Hepatocyte (in vitro differentiated cells): Measurements from ENCODE around the gene STRN4. TPM values are rescaled to one million over a fixed set of nuclear protein-coding genes. Genes with fewer than 3 reads are reported as not detected.
A peak's percentile ranks its signal among the peaks of the same experiment; 100 is the strongest.
"Not testable (repeated sequence)": the region's sequence is repeated elsewhere in the genome, so short reads cannot be mapped to it uniquely, and the experiment has no call there.

ENCODE experiments used
- DNase-seq: peaks from one replicate; pipeline ENCODE4 v3.0.0-alpha.2; 2016; ENCODE audit warnings: low spot score
- H2AFZ ChIP-seq: fragments of 200-600 bp; sonication (generic); 2 replicates; pipeline ENCODE4 v1.6.0; 2016; ENCODE audit warnings: antibody characterized with exemption, mild to moderate bottlenecking
- H3K27ac ChIP-seq: fragments of 200-600 bp; sonication (generic); 2 replicates; pipeline ENCODE4 v1.5.1; 2016; ENCODE audit warnings: mild to moderate bottlenecking
- H3K27me3 ChIP-seq: fragments of 200-600 bp; sonication (generic); 2 replicates; pipeline ENCODE4 v1.6.1; 2016
- H3K36me3 ChIP-seq: fragments of 200-600 bp; sonication (generic); replicated peaks from 2 replicates; pipeline ENCODE4 v1.5.1; 2016; ENCODE audit warnings: low read depth; ENCODE audit not compliant: insufficient read depth
- H3K4me1 ChIP-seq: fragments of 200-600 bp; sonication (generic); 2 replicates; pipeline ENCODE4 v1.5.1; 2016; ENCODE audit warnings: mild to moderate bottlenecking, moderate library complexity; ENCODE audit not compliant: insufficient read depth
- H3K4me2 ChIP-seq: fragments of 200-600 bp; sonication (generic); 2 replicates; pipeline ENCODE4 v1.6.0; 2016
- H3K4me3 ChIP-seq: fragments of 200-600 bp; sonication (generic); 2 replicates; pipeline ENCODE4 v1.5.1; 2016; ENCODE audit warnings: mild to moderate bottlenecking
- H3K79me2 ChIP-seq: fragments of 200-600 bp; sonication (generic); 2 replicates; pipeline ENCODE4 v1.6.0; 2017; ENCODE audit warnings: mild to moderate bottlenecking
- H3K9me2 ChIP-seq: fragments of 200-600 bp; sonication (generic); replicated peaks from 2 replicates; pipeline ENCODE4 v1.6.0; 2017; ENCODE audit warnings: mild to moderate bottlenecking; ENCODE audit not compliant: insufficient read depth
- H3K9me3 ChIP-seq: fragments of 200-600 bp; sonication (generic); 2 replicates; pipeline ENCODE4 v1.5.1; 2016; ENCODE audit warnings: low read depth, mild to moderate bottlenecking
- H4K20me1 ChIP-seq: fragments of 200-600 bp; sonication (generic); 2 replicates; pipeline ENCODE4 v1.6.0; 2016; ENCODE audit warnings: mild to moderate bottlenecking; ENCODE audit not compliant: insufficient read depth, poor library complexity, severe bottlenecking
- CTCF ChIP-seq: fragments of 200-600 bp; sonication (generic); IDR thresholded peaks from 2 replicates; pipeline ENCODE4 v1.5.1; 2016; ENCODE audit warnings: antibody characterized with exemption, mild to moderate bottlenecking; ENCODE audit not compliant: poor library complexity
- EZH2 ChIP-seq: fragments of 200-600 bp; sonication (generic); IDR thresholded peaks from 2 replicates; pipeline ENCODE4 v1.6.1; 2016; ENCODE audit warnings: antibody characterized with exemption, mild to moderate bottlenecking, borderline replicate concordance
- EZH2phosphoT487 ChIP-seq: fragments of 200-600 bp; sonication (generic); IDR thresholded peaks from one replicate; pipeline ENCODE4 v1.6.1; 2018; ENCODE audit warnings: antibody characterized with exemption, mild to moderate bottlenecking, low read depth, moderate library complexity; ENCODE audit not compliant: unreplicated experiment, severe bottlenecking
- WGBS: methylation state at CpG from one replicate; pipeline ENCODE4 v1.1.6; 2016; ENCODE audit warnings: low lambda C conversion rate; ENCODE audit errors: missing lambda C conversion rate; 5-methylcytosine and 5-hydroxymethylcytosine counted together
- polyA plus RNA-seq: library from polyadenylated mRNA; unstranded; fragments of >200 nt; fragmentation: Nextera tagmentation; extraction: Ambion mirVana; gene quantifications from 2 replicates; pipeline ENCODE4 v1.2.1, GENCODE V29; 2016
- total RNA-seq: library from RNA; depleted of rRNA; stranded (reverse); fragments of >200 nt; gene quantifications from 2 replicates; pipeline ENCODE4 v1.2.3, GENCODE V29; 2014

Gene STRN4
- total and polyA plus RNA-seq, 2 experiments from 2014 or later: 63.7 to 64.1 TPM

DNA sequence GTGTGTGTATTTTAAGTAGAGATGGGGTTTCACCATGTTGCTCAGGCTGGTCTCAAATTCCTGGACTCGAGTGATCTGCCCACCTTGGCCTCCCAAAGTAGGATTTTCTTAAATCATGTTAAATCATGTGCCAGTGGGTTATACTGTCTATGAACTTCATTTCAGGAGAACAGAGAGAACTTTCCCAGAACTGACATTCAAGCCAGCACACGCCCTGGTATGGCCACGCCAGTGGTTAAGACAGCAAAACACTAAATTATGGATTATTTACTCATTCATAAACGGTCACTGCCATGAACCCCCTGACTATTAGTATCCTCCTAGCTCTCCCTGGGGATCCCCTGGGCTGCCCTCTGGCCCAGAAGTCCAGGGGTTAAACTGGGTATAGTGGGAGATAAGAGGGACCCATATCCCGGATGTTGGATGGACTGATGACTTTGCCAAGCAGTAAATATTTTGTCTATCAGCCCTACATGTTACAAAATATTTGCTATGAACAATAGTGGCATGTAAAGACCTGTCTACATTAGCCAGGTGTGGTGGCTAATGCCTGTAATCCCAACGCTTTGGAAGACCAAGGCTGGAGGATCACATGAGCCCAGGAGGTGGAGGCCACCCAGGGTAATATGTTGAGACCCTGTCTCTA, 16.1 kb upstream of the STRN4 start:
- Histone ChIP-seq H3K4me1 (no peaks in the 10 kb centered on the region), H3K4me3 (no peak overlapping the region), H3K9me3 (no peaks in the 10 kb centered on the region), H3K9me2 (no peaks in the 10 kb centered on the region), H3K36me3 (no peaks in the 10 kb centered on the region), H3K27ac (no peak overlapping the region), H4K20me1 (no peaks in the 10 kb centered on the region), H3K27me3 (no peaks in the 10 kb centered on the region), H3K4me2 (no peak overlapping the region), H2AFZ (no peak overlapping the region), H3K79me2 (peaks cover 4% of the 10 kb centered on the region)
- WGBS: 88% methylated on average over 6 of the region's 6 CpGs
- DNase-seq: no peak
- TF ChIP-seq CTCF (no peak), EZH2 (no peak), EZH2phosphoT487 (no peak)

- Histone ChIP-seq H4K20me1 (no peaks in the 10 kb centered on the region), H3K4me2 (no peak overlapping the region), H3K27me3 (no peaks in the 10 kb centered on the region), H3K36me3 (no peaks in the 10 kb centered on the region), H3K27ac (peak overlapping the region; percentile 3), H2AFZ (no peak overlapping the region), H3K9me3 (no peaks in the 10 kb centered on the region), H3K79me2 (peaks cover 4% of the 10 kb centered on the region), H3K4me3 (no peak overlapping the region), H3K9me2 (no peaks in the 10 kb centered on the region), H3K4me1 (no peaks in the 10 kb centered on the region)
- no peak for DNase-seq
- no peak for TF ChIP-seq CTCF
- TF ChIP-seq EZH2: no peak
- no peak for TF ChIP-seq EZH2phosphoT487
- 62% methylated on average over 5 of the region's 5 CpGs for WGBS
Observed at GRCh38 chr19:46761418-46761831, 15.2 kb upstream of the STRN4 start.

GRCh38 chr19:46760897-46761296, 14.6 kb upstream of the STRN4 start:
- not testable (repeated sequence) for H3K4me3 ChIP-seq, H3K9me3 ChIP-seq, DNase-seq, H2AFZ ChIP-seq, H3K9me2 ChIP-seq, H3K27me3 ChIP-seq, H3K36me3 ChIP-seq, H3K4me2 ChIP-seq, H4K20me1 ChIP-seq, H3K79me2 ChIP-seq, H3K4me1 ChIP-seq
- 87% methylated on average over 4 of the region's 4 CpGs for WGBS
- peak overlapping the region; percentile 3 for H3K27ac ChIP-seq

- no peak for TF ChIP-seq CTCF
- no peak for TF ChIP-seq EZH2phosphoT487
- no peak for TF ChIP-seq EZH2
- Histone ChIP-seq H3K79me2 (peaks cover 4% of the 10 kb centered on the region), H3K9me3 (no peaks in the 10 kb centered on the region), H3K36me3 (no peaks in the 10 kb centered on the region), H4K20me1 (no peaks in the 10 kb centered on the region), H3K27me3 (no peaks in the 10 kb centered on the region), H3K27ac (no peak overlapping the region), H3K4me3 (no peak overlapping the region), H3K9me2 (no peaks in the 10 kb centered on the region), H2AFZ (no peak overlapping the region), H3K4me1 (no peaks in the 10 kb centered on the region), H3K4me2 (no peak overlapping the region)
- DNase-seq: no peak
- WGBS: 94% methylated on average over 5 of the region's 5 CpGs
Observed at GRCh38 chr19:46760363-46760762, 14.1 kb upstream of the STRN4 start.
